NCI-H2227 (cell line): ENCODE results near the gene RPGRIP1.
"Not testable (repeated sequence)": the region's sequence is repeated elsewhere in the genome, so short reads cannot be mapped to it uniquely, and the experiment has no call there.

Source experiments
- DNase-seq: peaks from one replicate; lab custom pipeline; 2025; ENCODE audit not compliant: unreplicated experiment; lab: John Stamatoyannopoulos, UW

The RPGRIP1 gene

GRCh38 chr14:21299562-21300130, 19.8 kb downstream of the RPGRIP1 start:
- no peak for DNase-seq

- peak; percentile 66 for DNase-seq
Measured at GRCh38 chr14:21300892-21301291, 21.0 kb downstream of the RPGRIP1 start.

- no peak for DNase-seq
Measured at GRCh38 chr14:21302013-21302835, 22.3 kb downstream of the RPGRIP1 start.

- DNase-seq: not testable (repeated sequence)
Measured at GRCh38 chr14:21302836-21303140, 22.9 kb downstream of the RPGRIP1 start.

- DNase-seq: no peak
Measured at GRCh38 chr14:21307637-21308036, 27.8 kb downstream of the RPGRIP1 start.

GRCh38 chr14:21308132-21308478, 28.2 kb downstream of the RPGRIP1 start:
- DNase-seq: no peak

- DNase-seq: peak; percentile 96
Measured at GRCh38 chr14:21308479-21309237, 28.8 kb downstream of the RPGRIP1 start.

GRCh38 chr14:21309238-21309636, 29.4 kb downstream of the RPGRIP1 start:
- peak; percentile 55 for DNase-seq

- no peak for DNase-seq
Measured at GRCh38 chr14:21309956-21310355, 30.1 kb downstream of the RPGRIP1 start.

GRCh38 chr14:21311614-21312013, 31.7 kb downstream of the RPGRIP1 start:
- DNase-seq: no peak

GRCh38 chr14:21313512-21313911, 33.6 kb downstream of the RPGRIP1 start:
- DNase-seq: no peak

GRCh38 chr14:21317398-21317797, 37.5 kb downstream of the RPGRIP1 start:
- no peak for DNase-seq

GRCh38 chr14:21320913-21321312, 41.0 kb downstream of the RPGRIP1 start:
- DNase-seq: no peak

- DNase-seq: no peak
Measured at GRCh38 chr14:21322716-21323115, 42.8 kb downstream of the RPGRIP1 start.

GRCh38 chr14:21326972-21327371, 47.1 kb downstream of the RPGRIP1 start:
- DNase-seq: no peak
